ENCODE results near the gene BTD.
A peak's percentile ranks its signal among the peaks of the same experiment; 100 is the strongest.
"Not testable (repeated sequence)": the region's sequence is repeated elsewhere in the genome, so short reads cannot be mapped to it uniquely, and the experiment has no call there.

Gene BTD

DNA sequence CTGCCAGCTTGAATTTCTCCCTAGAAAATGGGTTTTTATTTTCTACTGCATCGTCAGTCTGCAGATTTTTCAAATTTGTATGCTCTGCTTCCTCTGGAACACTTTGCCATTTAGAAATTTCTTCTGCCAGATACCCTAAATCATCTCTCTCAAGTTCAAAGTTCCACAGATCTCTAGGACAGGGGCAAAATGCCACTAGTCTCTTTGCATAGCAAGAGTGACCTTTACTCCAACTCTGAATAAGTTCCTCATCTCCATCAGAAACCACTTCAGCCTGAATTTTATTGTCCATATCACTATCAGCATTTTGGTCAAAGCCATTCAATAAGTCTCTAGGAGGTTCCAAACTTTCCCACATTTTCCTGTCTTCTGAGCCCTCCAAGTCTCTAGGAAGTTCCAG is 3.0 kb downstream of the BTD start:
- not testable (repeated sequence) for DNase-seq

DNA sequence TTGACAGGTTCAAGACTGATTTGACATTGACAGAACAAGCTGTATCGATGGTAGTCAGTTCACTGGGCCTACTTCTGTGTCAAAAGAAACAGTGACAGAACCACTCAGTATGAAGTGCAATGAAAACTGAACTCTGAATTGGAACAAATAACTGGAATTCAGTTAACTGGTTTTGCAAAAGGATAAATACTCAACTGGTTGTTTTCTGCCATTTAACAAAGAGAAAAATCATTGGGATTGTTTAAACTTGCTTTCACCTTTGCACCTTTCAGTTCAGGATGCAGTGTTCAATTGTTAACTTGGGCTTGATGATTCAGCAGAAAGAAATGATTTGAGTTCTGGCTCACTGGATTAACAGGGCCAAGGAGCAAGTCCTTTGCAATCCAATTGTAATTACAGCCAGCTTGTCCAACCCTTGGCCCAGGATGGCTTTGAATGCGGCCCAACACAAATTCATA is 4.9 kb downstream of the BTD start:
- no peak for DNase-seq

DNA sequence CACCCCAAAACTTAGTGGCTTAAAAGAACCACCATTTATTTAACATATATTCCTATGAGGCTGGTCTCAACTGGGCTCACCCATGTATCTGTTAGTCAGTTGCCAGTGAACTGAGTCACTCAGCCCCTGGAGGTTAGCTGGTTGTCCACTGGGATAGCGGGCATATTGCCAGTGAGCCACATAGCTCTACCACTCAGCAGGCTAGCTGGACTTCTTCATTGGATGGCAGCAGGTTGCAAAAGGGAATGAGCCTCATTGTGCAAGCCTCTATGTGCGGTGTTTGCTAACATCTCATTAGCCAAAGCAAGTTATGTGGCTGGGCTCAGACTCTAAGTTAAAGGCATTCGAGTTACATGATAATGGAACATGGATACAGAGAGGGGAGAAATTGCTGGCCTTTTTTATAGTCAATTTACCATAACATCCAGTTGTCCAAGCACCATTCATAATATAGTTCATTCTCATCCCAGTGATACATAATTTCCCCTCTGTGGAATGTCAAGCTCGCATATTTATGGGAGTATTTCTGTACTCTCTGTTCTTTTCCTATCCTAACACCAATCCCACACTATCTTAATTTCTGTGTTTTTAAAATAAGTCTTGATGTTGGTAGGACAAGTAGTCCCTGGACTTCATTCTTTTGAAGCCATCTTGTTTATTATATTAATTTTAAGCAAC is 8.7 kb downstream of the BTD start:
- DNase-seq = no peak

DNA sequence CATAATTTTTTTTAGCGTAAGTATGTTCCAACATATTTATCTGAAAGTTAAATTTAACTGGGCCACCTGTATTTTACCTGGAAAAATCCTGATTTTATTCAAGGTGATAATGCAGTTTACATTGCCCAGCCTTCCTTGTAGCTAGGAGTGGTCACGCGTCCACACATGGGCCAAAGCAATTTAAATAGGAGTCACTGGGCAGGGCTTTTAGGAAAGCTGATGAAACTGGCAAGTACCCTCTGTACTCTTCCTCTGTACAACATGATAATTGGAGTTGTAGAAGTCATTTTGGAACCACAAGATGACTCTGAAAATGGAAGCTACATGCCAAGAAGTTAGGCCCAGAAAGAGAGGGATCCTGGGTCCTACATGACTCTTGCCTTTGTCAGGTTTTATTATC is 9.5 kb downstream of the BTD start:
- DNase-seq = no peak

- no peak for DNase-seq
Measured at GRCh38 chr3:15612001-15612400, 10.5 kb downstream of the BTD start.

GRCh38 chr3:15614958-15615357 is 13.4 kb downstream of the BTD start:
- no peak for DNase-seq

- no peak for DNase-seq
Measured at GRCh38 chr3:15616053-15616452, 14.5 kb downstream of the BTD start.

DNA sequence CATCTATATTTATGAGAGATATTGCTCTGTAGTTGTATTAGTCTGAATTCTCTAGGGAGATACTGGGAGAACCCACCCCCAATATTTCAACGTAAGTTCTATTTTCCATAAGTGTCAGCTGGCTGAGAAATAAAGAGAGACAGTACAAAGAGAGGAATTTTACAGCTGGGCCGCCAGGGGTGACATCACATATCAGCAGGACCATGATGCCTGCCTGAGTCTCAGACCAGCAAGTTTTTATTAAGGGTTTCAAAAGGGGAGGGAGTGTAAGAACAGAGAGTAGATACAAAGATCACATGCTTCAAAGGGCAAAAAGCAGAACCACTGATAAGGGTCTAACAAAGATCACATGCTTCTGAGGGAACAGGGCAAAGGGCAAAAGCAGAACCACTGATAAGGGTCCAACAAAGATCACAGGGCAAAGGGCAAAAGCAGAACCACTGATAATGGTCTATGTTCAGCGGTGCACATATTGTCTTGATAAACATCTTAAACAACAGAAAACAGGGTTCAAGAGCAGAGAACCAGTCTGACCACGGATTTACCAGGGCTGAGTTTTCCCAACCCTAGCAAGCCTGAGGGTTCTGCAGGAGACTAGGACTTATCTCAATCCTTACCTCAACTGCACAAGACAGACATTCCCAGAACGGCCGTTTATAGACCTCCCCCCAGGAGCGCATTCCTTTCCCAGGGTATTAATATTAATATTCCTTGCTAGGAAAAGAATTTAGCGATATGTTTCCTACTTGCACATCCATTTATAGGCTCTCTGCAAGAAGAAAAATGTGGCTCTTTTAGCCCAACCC is 18.3 kb downstream of the BTD start:
- DNase-seq = not testable (repeated sequence)

DNA sequence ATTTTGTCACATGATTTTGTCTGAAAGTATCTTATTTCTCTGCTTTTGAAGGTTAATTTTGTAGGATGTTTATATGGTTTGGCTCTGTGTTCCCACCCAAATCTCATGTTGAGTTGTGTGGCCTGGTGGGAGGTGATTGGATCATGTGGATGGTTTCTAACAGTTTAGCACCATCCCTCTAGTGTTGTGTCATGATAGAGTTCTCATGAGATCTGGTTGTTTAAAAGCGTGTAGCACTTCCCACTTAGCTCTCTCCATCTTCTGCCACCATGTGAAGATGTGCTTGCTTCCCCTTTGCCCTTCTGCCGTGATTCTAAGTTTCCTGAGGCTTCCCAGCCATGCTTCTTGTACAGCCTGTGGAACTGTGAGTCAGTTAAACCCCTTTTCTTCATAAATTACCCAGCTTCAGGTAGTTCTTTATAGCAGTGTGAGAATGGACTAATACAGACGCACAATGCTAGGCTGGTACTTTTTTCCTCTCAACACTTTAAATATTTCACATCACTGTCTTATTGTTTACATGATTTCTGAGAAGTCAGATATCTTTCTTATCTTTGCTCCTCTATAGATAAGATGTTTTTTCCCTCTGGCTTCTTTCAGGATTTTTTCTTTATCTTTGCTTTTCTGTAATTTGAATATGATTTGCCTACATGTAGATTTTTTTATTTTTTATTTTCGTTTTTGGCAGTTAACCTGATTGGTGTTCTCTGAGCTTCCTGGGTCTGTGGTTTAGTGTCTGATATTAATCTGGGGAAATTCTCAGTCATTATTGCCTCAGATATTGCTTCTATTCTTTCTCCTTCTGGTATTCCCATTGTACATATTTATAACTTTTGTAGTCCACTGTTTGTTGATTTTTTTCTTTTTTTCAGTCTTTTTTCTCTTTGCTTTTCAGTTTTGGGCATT is 22.2 kb downstream of the BTD start:
- peak in 2 of 5 experiments; percentile 39 to 68 for DNase-seq

GRCh38 chr3:15628967-15629366 is 27.4 kb downstream of the BTD start:
- DNase-seq = no peak

DNA sequence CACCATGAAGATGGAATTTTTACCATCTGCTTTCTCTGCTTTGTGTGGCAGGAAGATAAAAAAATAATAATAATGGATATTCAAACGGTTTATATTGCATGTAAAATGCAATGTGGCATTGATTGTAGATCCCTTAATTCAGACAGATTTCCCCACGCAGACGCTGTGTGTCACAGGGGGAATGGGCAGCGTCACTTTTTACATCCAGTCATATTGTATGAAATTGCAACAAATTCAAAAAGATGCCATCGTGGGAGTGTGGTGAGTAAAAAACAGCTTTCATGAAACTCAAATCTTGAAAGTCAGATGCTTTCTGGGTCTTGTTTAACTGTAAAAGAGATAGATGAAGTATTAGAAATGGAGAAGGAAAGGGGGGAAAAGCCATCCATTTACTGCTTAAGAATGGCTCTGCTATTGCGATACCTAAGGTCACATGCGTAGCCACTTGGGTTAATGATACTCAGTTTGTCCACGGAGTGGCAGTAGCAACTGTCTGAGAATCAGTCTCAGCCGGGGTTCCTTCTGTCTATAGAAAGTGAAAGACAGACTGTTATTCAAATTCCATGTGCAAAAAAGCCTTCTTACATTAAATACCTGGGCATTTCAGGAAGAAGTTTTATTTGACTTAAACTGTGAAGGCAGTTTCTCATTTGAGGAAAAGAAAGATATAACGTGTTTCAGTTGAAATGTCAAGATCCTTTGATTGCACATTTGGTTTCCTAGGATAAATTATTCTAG is 28.5 kb downstream of the BTD start:
- peak in 4 of 5 experiments; percentile 24 to 90 (median 46) for DNase-seq

GRCh38 chr3:15630646-15631350 is 29.3 kb downstream of the BTD start:
- peak in 1 of 5 experiments; percentile 62 for DNase-seq

- DNase-seq = no peak
Measured at GRCh38 chr3:15631426-15632211, 30.1 kb downstream of the BTD start.

DNA sequence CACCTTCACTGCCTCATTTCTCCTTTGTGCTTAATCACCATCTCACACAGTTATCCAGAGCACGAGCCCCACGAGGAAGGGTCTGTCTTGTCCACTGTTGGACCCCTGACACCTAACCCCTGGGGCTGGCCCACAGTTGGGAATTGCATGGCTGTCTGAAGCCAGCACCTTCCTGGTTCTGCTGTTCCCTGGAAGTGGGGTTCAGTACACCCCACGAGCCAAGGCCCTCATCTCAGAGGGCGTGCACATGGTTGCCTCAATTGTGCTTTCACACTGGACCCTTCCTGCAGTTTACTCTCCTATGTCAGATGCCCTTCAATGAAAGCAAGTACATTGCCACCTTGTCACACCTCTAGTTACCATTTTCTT is 30.7 kb downstream of the BTD start:
- no peak for DNase-seq

DNA sequence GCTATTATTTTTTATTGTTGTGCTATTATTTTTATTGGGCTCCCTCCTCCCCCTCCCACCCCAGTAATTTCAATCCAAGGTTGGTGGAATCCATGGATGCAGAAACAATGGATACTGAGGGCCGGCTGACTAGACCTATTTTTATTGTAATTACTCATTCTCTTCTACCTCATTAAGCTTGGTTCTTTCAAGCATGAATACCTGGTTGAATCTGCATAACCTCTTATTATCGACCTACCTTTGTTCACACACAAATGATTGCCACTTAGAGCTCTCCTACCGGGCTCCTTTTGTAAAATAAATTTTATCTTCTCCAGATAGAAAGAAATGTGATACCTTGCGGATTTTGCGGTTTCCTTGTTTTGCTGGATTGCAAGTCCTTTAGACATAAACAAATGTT is 31.6 kb downstream of the BTD start:
- DNase-seq = no peak

DNA sequence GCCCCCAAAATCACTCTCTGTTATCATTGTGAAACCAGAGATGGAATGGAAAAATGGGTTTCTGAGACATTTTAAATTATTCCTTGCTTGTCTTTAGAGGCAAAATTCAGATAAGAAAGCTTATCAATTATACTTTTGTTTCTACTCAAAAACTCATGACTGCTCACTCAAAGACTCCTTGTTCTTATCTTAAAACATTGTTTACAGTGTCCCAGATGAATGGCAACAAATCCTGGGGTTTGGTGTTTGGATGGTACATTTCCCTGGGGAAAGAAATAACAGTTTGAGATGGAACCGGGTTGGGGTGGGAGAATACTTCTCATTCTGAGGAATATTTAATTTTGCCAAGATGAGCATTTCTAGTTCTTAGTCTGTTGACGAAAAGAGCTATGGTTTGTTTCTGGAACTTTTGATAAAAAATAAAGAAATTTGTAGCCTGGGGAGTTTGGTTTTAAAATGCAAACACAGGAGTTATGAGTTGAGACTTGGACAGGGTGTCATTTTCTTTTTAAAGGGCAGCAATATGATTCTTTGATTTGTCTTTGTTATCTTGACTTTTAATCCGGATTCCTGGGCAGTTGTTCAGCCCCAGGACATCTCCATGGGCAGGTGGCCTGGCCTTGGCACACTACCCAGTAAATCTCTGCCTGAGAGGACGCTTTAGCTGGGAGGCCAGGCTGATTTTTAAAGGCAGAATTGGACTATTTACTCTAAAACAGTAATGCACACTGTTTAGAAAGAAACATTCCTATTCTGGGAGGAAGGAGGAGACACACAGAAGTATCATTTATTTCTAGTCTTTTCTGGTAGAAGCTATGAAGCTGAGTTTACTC is 32.4 kb downstream of the BTD start:
- DNase-seq = no peak

DNA sequence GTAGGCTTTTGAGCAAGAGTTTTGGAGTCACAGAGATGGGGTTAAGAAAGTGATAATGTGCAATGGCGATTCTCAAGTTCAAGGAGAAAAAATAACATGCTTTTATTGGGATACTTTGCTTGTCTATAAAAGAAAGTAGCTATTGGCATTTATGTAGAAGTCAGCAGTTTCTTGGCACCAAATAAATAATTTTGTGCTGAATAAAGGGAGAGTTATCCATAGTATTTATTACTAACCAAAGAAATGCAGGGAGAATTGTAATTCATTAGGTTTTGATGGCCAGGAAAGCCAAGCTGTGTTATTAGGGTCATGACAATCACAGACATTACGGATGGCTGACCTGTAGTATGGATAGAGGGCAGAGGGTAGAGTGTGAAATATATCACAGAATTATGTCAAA is 33.1 kb downstream of the BTD start:
- no peak for DNase-seq

DNA sequence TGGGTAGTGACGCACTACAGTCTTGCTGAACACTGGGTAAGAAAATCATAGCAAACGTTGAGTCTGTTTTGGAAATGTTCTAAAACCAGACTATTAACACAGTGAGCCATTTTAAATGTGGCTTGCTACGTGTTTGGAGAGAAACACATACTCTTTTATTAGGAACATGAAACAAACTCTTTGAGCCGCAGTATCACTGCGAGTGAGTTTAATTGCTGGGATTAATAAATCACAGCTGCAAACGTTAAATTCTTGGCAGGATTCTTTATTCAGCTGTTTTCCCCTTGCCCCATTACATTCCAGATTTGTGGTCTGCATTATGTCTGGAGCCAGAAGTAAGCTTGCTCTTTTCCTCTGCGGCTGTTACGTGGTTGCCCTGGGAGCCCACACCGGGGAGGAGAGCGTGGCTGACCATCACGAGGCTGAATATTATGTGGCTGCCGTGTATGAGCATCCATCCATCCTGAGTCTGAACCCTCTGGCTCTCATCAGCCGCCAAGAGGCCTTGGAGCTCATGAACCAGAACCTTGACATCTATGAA is 33.6 kb downstream of the BTD start:
- DNase-seq = no peak

- DNase-seq = peak in 1 of 5 experiments; percentile 81
Measured at GRCh38 chr3:15636028-15636709, 34.6 kb downstream of the BTD start.

Measured in T-helper 2 cell (primary cell).